Fibroblast of skin of left biceps (primary cell): ENCODE results near the gene DCBLD1.

ENCODE experiments used
- DNase-seq, 2 experiments: peaks; one replicate each; pipeline ENCODE4 v3.0.0-alpha.2; 2013; ENCODE audit warnings: low read depth in 2 of 2

The DCBLD1 gene

DNA sequence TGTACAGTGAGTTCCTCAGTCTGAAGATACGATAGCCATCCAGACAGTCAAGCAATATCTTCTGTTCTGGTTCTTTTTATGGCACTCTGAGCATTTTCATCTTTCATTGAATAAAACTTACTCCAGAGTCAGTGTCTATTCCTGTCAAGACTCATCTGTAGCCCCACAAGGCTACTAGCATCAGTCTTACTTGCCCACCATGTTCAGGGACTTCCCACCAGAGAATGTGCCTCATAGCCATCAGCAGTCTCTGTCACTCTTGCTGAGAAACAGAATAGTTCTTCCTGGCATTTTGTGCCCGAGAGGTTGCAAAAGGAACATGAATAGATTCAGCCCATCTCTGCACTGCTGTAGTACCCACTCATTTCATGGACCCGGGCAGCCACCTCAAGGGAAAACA lies 12.7 kb upstream of the DCBLD1 start:
- DNase-seq = no peak

DNA sequence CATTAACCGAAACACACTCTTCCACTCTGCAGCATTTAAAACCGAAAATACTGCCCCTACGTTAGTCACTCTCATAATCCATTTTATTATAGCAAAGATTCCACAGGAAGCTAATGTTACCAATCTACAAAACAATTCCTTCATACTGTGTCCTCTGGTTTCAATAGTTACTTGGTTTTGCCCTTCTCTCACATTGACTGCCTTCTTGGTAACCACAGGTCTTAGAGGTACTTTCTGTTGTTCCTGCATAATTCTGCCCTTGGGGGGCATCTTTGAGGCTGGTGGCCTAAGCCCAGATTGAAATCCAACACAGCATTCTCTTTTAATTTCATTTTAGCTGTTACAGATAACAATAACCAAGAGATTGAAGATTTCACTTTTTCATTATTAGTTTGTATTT lies 9.8 kb upstream of the DCBLD1 start:
- DNase-seq = no peak

DNA sequence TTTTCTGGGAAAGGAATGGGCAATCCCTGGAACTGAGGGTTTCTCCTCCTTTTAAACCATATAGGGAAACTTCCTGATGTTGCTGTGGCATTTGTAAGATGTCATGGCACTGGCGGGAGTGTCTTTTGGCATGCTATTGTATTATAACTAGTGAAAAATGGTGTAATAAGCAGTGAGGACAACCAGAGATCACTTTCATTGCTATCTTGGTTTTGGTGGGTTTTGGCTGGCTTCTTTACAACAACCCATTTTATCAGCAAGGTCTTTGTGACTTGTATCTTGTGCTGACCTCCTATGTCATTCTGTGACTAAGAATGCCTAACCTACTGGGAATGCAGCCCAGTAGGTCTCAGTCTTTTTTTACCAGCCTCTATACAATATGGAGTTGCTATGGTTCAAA lies 9.1 kb upstream of the DCBLD1 start:
- no peak for DNase-seq

DNA sequence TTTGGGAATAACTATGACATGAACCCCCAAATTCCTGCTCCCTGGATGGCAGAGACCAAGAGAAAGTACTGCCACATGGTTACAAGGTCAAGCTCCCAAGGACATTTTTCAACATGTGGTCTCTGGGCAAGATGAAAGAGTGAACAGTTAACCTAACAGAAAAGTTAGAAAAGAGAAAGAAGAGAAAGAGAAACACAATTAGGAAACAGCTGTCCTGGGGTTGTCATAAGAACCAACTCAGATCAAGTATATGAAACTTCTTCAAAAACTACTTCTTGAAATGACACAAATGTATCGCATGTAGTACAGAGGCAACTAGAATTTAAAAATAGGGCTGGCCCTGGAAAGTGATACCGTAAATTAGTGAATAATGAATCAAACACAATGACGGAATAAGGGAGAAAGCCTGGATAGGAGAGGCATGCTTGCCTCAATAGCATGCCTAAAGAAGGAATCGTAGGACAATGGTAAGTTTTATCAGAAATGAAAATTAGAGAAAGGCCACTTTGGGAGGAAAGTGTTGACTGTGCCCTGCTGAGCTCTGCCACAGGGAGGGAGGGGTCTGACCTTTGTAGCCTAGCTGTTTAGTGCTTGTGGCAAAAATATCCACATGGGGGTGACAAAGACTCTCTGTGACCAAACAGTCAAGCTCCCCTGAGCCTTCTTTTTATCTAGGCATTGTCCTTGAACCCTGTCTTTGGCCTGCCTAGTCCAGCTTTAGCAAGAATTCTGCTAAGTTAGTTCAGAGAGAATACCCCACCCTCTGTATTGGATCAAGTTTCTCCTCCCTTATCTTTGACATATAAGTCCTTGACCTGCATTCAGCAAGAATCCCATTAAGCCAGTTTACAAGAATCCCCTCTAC lies 4.3 kb upstream of the DCBLD1 start:
- no peak for DNase-seq

DNA sequence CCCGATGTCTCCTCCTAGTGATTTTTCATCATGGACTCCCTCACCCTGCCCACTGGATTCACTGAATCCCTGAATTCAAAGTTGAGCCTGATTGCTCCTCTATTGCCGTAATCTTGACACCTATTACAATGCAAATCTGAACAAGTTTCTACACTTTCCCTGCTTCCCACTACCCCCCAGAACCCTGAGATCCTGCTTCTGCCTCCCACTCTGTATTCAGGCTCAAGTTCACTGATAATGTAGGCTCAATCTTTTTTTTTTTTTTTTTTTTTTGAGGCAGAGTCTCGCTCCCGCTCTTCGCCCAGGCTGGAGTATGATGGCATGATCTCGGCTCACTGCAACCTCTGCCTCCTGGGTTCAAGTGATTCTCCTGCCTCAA lies 3.6 kb upstream of the DCBLD1 start:
- DNase-seq = no peak

DNA sequence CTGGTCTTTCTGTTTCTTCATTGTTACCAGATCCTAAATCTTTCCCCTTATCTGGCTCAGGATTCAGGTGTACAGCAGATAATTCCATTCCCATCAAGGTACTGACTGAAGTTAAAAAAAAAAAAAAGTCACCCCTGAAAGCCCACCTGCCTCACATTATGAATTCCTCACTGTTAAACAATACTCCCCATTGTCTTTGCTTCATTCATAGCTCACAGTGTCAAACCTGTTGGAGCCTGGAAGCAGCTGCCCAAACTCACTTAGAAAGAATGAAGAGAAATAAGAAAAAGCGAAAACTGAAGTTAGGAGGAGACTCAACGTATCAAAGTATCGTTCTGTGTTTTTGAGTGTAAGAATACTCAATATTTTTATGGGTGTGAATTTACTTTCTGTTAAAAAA lies 1.8 kb upstream of the DCBLD1 start:
- no peak for DNase-seq

DNA sequence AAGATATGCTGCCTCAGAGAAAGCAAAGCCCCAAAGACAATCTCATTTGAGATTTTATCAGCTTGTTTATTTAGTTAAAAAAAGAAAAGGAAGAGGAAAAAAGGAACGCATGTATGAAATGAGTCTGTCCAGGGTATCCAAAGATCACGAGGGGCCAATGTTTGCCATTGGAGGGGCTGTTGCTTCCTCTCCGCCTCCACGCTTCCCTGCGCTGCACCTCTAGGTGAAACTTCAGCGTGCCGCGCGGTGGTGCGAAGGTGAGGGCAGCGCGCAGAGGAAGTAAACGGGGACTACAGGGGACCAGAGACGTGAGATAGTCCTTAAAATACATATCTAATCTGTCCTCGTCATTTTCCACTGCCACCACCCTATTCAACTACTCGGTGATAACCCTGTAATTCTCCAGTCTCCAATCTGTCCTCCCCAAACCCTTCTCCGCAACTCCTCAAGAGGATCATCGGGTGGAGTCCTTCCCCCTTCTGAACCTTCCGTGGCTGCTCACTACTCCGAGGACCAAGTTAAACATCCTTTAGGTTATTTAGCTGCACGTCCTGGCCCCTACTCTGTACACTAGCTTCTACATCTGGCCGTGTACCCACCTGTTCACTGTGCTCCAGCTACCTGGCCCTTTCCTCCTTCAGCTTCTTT lies 1.1 kb upstream of the DCBLD1 start:
- no peak for DNase-seq

DNA sequence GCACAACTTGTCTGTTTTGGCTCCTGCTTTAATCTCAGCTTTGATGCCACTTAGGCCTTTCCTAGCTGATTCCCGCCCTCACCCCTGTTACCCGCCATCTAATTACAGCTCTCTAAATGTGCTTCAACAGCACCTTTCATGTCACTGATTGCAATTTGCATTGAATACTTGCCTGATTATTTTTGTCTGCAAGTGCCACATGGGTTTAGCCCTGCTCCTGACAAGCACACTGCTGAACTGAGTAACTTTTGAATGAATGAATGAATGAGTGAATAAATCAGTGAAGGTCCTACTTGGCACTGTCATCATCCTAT lies 591 bp upstream of the DCBLD1 start:
- no peak for DNase-seq

DNA sequence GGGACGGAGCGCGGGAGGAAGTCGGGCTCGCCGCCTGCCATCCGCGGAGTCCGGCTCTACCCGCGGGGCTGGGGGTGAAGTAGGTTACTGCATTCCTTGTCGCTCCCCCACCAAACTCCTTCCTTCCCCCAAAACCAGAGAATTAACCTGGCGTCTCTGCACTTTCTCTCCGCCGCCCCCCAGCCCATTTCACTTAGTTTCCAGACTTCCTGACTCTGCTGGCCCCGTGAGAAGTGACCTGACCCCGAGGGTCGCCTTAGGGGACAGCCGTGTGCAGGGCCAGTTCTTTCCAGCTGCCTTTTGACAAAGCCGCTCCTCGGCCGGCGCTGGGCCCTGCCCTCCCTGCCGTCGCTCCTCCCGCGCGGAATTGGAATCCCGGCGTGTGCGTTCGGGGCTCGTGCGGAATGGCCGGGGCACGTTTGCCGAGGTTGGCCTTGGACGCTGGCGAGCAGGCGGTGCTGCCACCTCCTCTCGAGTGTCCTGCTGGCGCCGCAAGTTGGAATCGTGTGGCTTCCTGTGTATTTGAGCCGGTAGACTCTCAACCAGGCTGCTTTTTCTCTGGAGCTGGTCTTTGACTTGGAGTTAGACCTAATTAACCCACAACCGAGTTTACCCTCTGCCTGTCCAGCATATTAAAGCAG lies 650 bp downstream of the DCBLD1 start:
- DNase-seq = no peak

DNA sequence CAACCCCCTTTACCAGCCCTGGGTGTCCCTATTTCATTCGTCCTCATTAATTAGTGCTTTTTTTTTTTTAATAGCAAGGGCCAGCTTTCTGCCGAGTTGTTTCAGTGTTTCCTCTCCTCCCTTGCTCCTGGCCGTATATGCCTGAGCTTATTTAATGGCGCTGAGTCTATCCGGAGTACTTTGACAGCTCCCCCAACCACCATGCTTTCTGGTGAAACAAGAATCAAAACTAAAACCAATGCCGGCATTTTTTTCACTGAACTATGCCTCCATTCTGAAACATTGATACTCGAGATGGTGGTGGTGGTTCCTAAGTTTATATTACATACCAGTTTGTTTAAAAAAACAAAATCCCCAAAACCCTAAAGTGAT lies 1.2 kb downstream of the DCBLD1 start:
- no peak for DNase-seq

GRCh38 chr6:117484052-117484646 lies 1.7 kb downstream of the DCBLD1 start:
- DNase-seq = no peak

- DNase-seq = no peak
Measured at GRCh38 chr6:117485433-117485832, 3.0 kb downstream of the DCBLD1 start.

DNA sequence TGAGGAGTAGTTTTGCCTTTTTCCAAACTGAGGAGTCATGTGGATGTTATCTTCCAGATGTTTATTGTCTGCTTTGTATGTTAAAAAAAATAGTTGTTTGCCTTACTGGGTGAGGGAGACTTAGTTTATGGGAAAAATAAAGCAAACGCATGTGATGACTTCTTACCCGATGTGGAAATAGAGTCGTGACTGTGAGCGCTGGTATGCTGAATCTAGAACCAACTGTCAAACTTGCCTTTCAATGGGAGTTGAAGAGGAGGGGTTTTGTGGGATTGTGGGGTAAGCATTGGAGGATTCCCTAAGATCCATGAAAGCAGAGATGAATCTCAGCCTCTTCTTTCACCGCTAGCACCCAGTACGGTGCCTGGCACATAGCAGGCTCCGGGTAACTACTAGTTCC lies 5.3 kb downstream of the DCBLD1 start:
- DNase-seq = no peak

DNA sequence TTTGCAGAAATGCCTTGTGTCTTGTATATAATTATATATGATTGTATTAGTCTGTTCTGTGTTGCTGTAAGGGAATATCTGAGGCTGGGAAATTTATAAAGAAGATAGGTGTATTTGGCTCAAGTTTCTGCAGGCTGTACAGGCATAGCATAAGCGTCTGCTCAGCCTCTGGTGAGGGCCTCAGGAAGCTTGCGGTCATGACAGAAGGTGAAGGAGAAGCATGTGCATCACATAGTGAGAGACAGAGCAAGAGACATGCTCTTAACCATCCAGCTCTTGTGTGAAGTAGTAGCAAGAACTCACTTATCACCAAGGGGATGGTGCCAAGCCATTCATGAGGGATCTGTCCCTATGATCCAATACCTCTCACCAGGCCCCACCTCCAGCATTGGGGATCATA lies 6.5 kb downstream of the DCBLD1 start:
- DNase-seq = no peak

DNA sequence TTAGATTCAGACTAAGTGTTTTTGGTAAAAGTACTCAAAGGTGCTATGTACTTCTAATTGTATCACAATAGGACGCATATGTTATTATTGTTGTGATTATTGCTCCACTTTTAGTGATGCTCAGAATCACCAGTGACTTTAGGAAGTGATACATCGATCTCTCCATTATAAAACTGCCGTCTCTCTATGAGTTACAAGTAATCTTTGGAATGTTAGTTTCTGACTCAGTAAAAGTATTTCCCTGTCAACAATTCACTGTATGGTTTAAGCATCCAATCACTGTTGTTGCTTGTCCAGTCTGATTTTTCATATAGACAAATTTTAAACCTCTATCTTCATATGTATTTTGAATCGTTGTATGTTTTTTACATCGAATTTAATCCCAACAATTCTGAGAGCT lies 9.4 kb downstream of the DCBLD1 start:
- DNase-seq = no peak

- DNase-seq = no peak
Measured at GRCh38 chr6:117493470-117493869, 11.0 kb downstream of the DCBLD1 start.

- no peak for DNase-seq
Measured at GRCh38 chr6:117494283-117494682, 11.8 kb downstream of the DCBLD1 start.

DNA sequence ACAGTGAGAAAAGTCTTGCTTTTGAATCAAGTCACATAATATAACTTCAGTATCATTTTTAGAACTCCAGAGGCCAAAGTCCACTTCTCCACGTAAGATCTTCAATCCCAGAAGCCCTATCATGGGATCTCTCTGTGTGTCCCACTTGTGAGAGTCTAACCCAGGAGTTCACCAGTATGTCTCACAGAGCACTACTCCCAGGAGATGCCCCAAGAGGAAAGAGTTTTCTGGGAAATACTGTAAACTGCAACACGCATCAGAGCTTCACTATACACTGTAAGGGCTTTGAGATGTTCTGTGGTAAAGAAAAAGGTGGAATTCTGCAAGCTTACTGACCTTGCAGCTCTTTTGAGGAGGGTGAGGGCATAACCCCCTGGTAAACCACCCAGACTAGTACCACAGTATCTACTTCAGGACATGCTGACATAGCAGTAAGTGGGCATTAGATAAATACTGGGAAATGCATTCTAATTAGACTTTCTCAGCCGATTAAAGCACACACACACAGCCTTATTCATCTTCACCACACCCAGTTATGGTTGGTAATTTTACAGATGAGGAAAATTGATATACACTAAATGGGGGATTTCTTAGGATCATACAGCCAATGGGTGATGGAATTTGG lies 12.3 kb downstream of the DCBLD1 start:
- no peak for DNase-seq

- no peak for DNase-seq
Measured at GRCh38 chr6:117495425-117495824, 13.0 kb downstream of the DCBLD1 start.

DNA sequence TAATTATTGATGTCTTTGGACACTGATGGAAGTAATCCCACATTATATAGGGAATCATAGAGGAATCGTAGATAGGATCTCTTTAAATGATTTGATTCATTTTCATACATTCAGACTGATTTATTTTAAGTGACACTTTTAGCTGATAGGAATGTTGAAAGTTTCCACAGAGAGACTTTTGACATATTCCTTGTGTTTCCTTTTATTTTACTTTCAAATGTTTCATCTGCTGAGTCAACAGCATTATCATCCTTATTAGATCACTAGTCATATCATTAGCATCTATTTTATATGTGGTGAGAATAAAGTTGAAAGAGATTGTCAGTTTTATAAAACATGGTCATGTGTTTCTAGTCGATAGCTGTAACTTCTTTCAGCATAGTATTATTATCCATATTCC lies 13.4 kb downstream of the DCBLD1 start:
- DNase-seq = no peak

GRCh38 chr6:117496383-117496990 lies 14.0 kb downstream of the DCBLD1 start:
- DNase-seq = no peak

DNA sequence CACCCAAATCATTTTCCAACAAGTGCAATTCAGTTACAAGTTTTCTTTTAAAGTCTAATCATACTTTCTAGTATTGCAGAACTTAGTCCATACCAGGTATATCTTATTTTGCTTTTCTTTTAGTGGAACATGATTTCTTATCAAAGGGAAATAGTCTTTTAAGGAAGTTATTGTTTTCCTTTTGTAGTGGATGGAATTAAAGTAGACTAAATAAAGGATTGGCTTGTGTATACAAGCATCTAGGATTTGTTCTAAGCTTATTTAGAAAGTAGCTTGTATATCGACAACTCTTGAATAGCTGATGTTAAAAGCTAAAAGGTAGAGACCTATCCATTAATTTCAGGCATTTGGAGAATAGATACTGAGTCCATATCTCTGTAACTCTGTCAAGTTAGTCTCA lies 14.8 kb downstream of the DCBLD1 start:
- no peak for DNase-seq
